Tibial nerve (tissue), 4 donors: ENCODE measurements around the gene SH3RF3.

ENCODE experiments used
- EP300 ChIP-seq, 2 donors: sonication (generic); formaldehyde crosslinking; IDR thresholded peaks; one replicate each; pipeline ENCODE4 v1.6.1; 2017; ENCODE audit warnings: antibody characterized with exemption in 2 of 2, mild to moderate bottlenecking in 1 of 2
- POLR2A ChIP-seq, 2 donors: fragments of 450-650 bp; IDR thresholded peaks; one replicate each; pipeline ENCODE4 v1.6.1; 2017; ENCODE audit warnings: antibody characterized with exemption in 2 of 2, mild to moderate bottlenecking in 2 of 2, moderate library complexity in 2 of 2
- TF ChIP-seq, protein P1 (sequence below), 5 experiments: fragments of 200-600 bp in 3 of 5; fragments of 450-650 bp in 2 of 5; sonication (generic) in 3 of 5; IDR thresholded peaks; one replicate each; pipeline ENCODE4 v1.5.1; 2016 to 2019; ENCODE audit warnings: antibody characterized with exemption in 5 of 5, mild to moderate bottlenecking in 3 of 5, moderate library complexity in 2 of 5

DNA sequence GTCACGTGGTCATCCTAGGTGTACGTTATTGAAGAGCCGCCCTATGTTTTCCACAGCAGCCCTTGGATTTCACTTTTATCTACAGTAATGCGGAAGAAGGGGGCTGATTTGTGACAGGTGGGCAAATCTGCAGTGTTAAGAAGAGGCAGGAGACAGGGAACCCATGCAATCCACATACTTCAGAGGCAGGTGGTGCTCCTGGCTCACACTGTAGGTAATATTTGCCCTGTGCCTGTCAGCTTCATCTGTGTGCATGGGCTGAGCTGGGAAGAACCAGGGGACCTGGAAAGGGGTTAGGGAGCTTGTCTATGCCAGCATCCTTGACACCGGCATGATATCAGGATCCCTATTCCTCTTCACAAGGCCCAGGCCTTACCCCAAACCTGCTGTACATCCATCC is 183.9 kb downstream of the SH3RF3 start:
- TF ChIP-seq, protein P1, sequence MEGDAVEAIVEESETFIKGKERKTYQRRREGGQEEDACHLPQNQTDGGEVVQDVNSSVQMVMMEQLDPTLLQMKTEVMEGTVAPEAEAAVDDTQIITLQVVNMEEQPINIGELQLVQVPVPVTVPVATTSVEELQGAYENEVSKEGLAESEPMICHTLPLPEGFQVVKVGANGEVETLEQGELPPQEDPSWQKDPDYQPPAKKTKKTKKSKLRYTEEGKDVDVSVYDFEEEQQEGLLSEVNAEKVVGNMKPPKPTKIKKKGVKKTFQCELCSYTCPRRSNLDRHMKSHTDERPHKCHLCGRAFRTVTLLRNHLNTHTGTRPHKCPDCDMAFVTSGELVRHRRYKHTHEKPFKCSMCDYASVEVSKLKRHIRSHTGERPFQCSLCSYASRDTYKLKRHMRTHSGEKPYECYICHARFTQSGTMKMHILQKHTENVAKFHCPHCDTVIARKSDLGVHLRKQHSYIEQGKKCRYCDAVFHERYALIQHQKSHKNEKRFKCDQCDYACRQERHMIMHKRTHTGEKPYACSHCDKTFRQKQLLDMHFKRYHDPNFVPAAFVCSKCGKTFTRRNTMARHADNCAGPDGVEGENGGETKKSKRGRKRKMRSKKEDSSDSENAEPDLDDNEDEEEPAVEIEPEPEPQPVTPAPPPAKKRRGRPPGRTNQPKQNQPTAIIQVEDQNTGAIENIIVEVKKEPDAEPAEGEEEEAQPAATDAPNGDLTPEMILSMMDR (IDR thresholded peaks at IDR 0.05), result no peak
- TF ChIP-seq POLR2A (IDR thresholded peaks at IDR 0.05) (no peak), EP300 (IDR thresholded peaks at IDR 0.05) (no peak)
